Measurements from ENCODE around the gene PANK2. TPM values are rescaled to one million over a fixed set of nuclear protein-coding genes. Genes with fewer than 3 reads are reported as not detected.

Gene PANK2
- total and polyA plus RNA-seq, 2 of the 8 experiments (the other 6 are each of a cell fraction or from before 2014, with no cell fraction given): 17.1 to 57.5 TPM

DNA sequence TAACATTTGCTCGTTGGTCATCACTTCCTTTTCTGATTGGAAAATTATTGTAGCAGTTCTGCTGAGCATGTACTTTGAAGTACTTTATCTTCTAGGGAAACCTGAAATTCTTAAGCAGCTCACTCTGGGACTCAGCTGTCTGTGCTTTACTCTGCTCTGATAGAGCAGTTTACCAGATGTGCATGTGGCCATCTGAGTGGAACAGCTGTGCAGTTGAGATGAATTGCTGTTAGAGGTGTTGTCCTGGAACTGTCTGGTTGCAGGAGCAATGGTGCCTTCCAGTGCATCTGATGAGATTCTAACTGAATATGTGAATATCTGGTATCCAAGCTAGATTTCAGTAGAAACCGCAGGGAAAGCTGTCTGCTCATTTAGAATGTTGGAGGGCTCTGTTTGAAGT, 27.2 kb downstream of the PANK2 start (continued):
- TF ChIP-seq EP300 (IDR thresholded peaks at IDR 0.05; ENCODE audit: borderline replicate concordance in 1 of 2, low read depth in 2 of 2, low read length in 2 of 2) (no peak), CBX8 (IDR thresholded peaks at IDR 0.05; ENCODE audit: borderline replicate concordance, low read depth, low read length) (no peak), ATF3 (IDR thresholded peaks at IDR 0.05; ENCODE audit: insufficient read depth, low read depth, low read length) (no peak), EGR1 (IDR thresholded peaks at IDR 0.05; ENCODE audit: borderline replicate concordance, low read depth, low read length) (no peak), NANOG (IDR thresholded peaks at IDR 0.05; ENCODE audit: insufficient read depth, low read depth, low read length, poor library complexity, severe bottlenecking) (no peak)
- TF ChIP-seq, protein P1, sequence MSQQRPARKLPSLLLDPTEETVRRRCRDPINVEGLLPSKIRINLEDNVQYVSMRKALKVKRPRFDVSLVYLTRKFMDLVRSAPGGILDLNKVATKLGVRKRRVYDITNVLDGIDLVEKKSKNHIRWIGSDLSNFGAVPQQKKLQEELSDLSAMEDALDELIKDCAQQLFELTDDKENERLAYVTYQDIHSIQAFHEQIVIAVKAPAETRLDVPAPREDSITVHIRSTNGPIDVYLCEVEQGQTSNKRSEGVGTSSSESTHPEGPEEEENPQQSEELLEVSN (IDR thresholded peaks at IDR 0.05): no peak
